Lung (tissue), 12 donors: ENCODE data around the gene GNAZ. TPM values are rescaled to one million over a fixed set of nuclear protein-coding genes. Genes with fewer than 3 reads are reported as not detected.

Source experiments
- ATAC-seq: fragments of 200-7000 bp; cut with Tn5 transposase; one replicate; pipeline ENCODE4 v1.9.1; 2020; ENCODE audit warnings: moderate number of reproducible peaks; ENCODE audit not compliant: insufficient read depth, low FRiP score
- DNase-seq, 3 donors: peaks; one replicate each; pipeline ENCODE4 v3.0.0-alpha.2; 2013 to 2017
- H3K27ac ChIP-seq, 2 donors: one replicate each; pipeline ENCODE4 v1.5.1; 2013; ENCODE audit warnings: mild to moderate bottlenecking in 2 of 2, moderate library complexity in 2 of 2, control low read depth in 1 of 2, inconsistent platforms in 1 of 2, low read depth in 1 of 2, low read length in 1 of 2
- H3K27me3 ChIP-seq, 3 donors: one replicate each; pipeline ENCODE4 v1.5.1; 2013; ENCODE audit warnings: low read length in 2 of 3; ENCODE audit not compliant: control insufficient read depth in 3 of 3, insufficient read depth in 3 of 3
- H3K36me3 ChIP-seq, 4 donors: one replicate each; pipeline ENCODE4 v1.5.1; 2013; ENCODE audit warnings: low read length in 4 of 4, mild to moderate bottlenecking in 1 of 4, moderate library complexity in 1 of 4; ENCODE audit not compliant: control insufficient read depth in 4 of 4, insufficient read depth in 4 of 4
- H3K4me1 ChIP-seq, 5 donors: one replicate each; pipeline ENCODE4 v1.5.1; 2013; ENCODE audit warnings: low read length in 5 of 5, mild to moderate bottlenecking in 2 of 5, moderate library complexity in 1 of 5; ENCODE audit not compliant: control insufficient read depth in 5 of 5, insufficient read depth in 5 of 5
- H3K4me3 ChIP-seq: one replicate; pipeline ENCODE4 v1.5.1; 2013; ENCODE audit warnings: mild to moderate bottlenecking, control low read depth, moderate library complexity
- H3K9ac ChIP-seq, 2 donors: one replicate each; pipeline ENCODE4 v1.5.1; 2013; ENCODE audit warnings: low read length in 2 of 2, control low read depth in 1 of 2; ENCODE audit not compliant: insufficient read depth in 1 of 2
- H3K9me3 ChIP-seq, 4 donors: one replicate each; pipeline ENCODE4 v1.5.1; 2013; ENCODE audit warnings: low read length in 3 of 4, mild to moderate bottlenecking in 1 of 4, moderate library complexity in 1 of 4; ENCODE audit not compliant: control insufficient read depth in 4 of 4, insufficient read depth in 3 of 4
- CTCF ChIP-seq: IDR thresholded peaks from 2 replicates; pipeline ENCODE4 v1.5.1; 2012; ENCODE audit warnings: mild to moderate bottlenecking; ENCODE audit errors: control extremely low read depth, extremely low read depth
- WGBS, 2 donors: extraction: QIAGEN DNeasy Blood & Tissue Kit; methylation state at CpG; one replicate each; pipeline ENCODE4 v1.1.7; 2013; 5-methylcytosine and 5-hydroxymethylcytosine counted together
- polyA plus RNA-seq, 2 donors: library from polyadenylated mRNA; stranded (reverse); fragments of 200-250 nt; gene quantifications; one replicate each; pipeline ENCODE4 v1.2.1, GENCODE V29; 2013
- total RNA-seq, 2 donors: library from RNA; depleted of rRNA in 1 of 2; stranded (reverse); fragments of >200 nt in 1 of 2; gene quantifications; one replicate each; pipeline ENCODE4 v1.2.1, GENCODE V29; 2014 to 2021
- donor health status: control.
- donor health status: control.
- donor health status: Bipolar disorder and iron deficiency.
- donor health status: healthy.
- donor health status: DM: yes; HTN: yes; CAD: no.

The GNAZ gene
- total and polyA plus RNA-seq, 4 donors: 0.77 to 5.0 (median 2.3) TPM

DNA sequence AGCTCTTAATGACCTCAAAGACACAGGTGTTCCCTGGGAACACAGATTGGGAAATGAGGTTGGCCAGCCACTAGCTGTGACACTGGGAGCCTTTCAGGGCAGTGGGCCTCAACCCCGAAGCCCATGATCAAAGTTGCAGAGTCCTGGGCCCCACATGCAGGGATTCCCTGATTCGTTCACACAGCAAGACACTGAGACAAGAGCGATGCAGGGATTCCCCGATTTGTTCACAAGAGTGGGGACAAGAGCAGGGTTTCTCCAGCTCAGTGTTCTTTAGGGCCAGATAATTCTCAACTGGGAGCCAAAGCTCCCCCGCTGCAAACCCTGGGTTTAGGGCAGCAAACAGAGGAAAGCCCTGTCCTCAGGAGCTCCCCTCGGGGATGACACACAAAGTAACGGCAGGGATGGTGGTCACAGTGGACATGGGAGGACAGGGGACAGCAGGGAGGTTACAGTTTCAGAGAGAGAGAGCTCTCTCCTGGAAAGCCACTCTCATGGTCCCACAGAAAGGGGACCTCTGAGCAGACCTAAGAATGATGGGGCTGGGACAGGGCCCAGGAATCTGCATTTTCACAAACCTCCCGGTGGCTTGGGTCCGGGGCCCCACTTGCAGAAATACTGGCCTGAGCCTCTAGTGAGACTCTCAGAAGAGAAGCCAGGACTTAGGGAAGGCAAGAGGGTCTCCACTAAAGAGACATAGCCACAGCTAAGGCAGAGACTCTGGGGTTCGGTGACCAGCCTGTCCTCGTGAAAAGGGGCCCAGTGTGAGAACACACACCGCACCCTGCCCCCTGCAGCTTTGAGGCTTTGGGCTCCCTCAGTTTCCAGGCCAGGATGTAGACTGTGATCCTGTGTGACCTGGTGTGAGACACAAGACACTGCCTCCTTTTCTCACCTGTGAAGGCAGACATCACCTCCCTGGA lies 7.4 kb upstream of the GNAZ start:
- Histone ChIP-seq H3K27ac (no peak overlapping the region), H3K9me3 (no peaks in the 10 kb centered on the region), H3K9ac (no peak overlapping the region), H3K27me3 (no peaks in the 10 kb centered on the region), H3K4me1 (no peaks in the 10 kb centered on the region), H3K4me3 (no peak overlapping the region), H3K36me3 (no peaks in the 10 kb centered on the region)
- WGBS, 2 donors: 91 to 92% methylated on average over 12 of the region's 12 CpGs
- DNase-seq (peak in 1 of 3 donors; percentile 5), ATAC-seq (no peak)
- no peak for TF ChIP-seq CTCF

- no peaks in the 10 kb centered on the region for H3K36me3 ChIP-seq
- ATAC-seq (no peak), DNase-seq (peak in 1 of 3 donors; percentile 6)
- H3K4me1 ChIP-seq: no peaks in the 10 kb centered on the region
- H3K9me3 ChIP-seq: no peaks in the 10 kb centered on the region
- TF ChIP-seq CTCF: no peak
- no peak overlapping the region for H3K27ac ChIP-seq
- no peak overlapping the region for H3K9ac ChIP-seq
- no peak overlapping the region for H3K4me3 ChIP-seq
- WGBS, 2 donors: 93 to 94% methylated on average over 16 of the region's 16 CpGs
- no peaks in the 10 kb centered on the region for H3K27me3 ChIP-seq
Measured at GRCh38 chr22:23063539-23064380, 6.6 kb upstream of the GNAZ start.

GRCh38 chr22:23064381-23065068 lies 5.8 kb upstream of the GNAZ start:
- peak in 1 of 3 donors; percentile 9 for DNase-seq
- 87 to 89% methylated on average over 11 of the region's 11 CpGs for whole genome bisulfite sequencing, 2 donors
- Histone ChIP-seq H3K4me3 (no peak overlapping the region), H3K27ac (no peak overlapping the region), H3K36me3 (no peaks in the 10 kb centered on the region), H3K9me3 (no peaks in the 10 kb centered on the region), H3K27me3 (no peaks in the 10 kb centered on the region), H3K4me1 (peaks cover 0 to 5% (median 0%) of the 10 kb centered on the region in 5 donors), H3K9ac (no peak overlapping the region)
- no peak for TF ChIP-seq CTCF
- ATAC-seq: no peak
